T-helper 22 cell (primary cell): ENCODE data around the gene CNDP2.
A peak's percentile ranks its signal among the peaks of the same experiment; 100 is the strongest.

Experiments used
- DNase-seq: peaks from one replicate; pipeline ENCODE4 v3.0.0-alpha.2; 2020; ENCODE audit warnings: low read depth

CNDP2 gene

GRCh38 chr18:74473976-74474640 lies 22.1 kb upstream of the CNDP2 start:
- no peak for DNase-seq

DNA sequence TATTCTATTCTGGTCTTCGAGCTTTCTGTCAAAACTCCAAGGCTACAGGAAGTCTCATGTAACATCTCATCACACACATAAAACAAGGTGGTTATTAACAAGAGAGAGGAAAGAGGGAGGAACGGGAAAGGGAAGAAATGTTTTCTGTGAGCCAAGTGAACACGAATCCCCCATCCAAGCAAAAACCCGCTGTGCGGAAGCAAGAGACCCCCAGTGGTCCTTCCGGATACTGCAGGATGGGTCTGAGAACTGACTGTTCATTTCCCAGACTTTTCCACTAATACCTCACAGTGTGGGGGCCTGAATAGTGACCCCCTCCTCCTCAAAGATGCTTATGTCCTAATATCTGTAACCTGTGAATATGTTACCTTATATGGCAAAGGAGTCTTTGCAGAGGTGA lies 20.0 kb upstream of the CNDP2 start:
- DNase-seq = no peak

DNA sequence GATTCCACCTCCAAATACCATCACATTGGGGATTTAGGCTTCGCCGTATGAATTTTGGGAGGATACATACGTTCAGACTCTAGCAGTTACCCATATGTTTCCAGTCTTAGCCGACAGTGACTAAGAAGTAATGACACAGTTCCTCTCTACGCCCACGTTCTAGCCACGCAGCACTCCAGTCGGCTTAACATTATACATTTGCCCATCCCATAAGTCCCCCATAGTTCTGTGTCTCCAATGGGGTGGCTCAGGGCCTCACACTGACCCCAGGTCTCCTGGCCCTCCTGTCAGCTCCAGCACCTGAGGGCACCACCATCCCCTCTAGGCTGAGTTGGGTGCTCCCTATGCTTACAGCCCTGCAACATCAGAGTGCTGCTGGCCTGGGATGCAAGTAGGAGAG lies 18.4 kb upstream of the CNDP2 start:
- DNase-seq = no peak

- DNase-seq = no peak
Observed at GRCh38 chr18:74478316-74478715, 17.8 kb upstream of the CNDP2 start.

DNA sequence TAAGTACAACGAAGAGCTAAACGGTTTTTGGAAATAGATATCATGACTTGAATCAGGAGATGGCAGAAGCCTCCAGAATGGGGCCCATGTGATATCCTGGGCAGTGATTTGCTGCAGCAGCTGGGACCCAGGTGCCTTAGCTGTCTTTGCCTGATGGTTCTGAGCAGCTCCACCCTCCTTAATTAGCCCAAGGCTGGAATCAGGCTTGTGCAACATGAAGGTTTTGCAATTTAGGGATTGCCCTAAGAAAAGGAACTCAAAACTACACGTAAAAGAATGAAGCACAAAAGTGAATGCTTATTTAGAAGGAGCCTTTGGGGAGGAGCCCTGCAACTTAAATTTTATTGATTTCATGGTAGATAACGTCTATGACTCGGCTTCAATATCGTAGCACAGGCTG lies 17.3 kb upstream of the CNDP2 start:
- no peak for DNase-seq

GRCh38 chr18:74479486-74480148 lies 16.5 kb upstream of the CNDP2 start:
- DNase-seq = no peak

- no peak for DNase-seq
Observed at GRCh38 chr18:74480149-74480651, 16.0 kb upstream of the CNDP2 start.

GRCh38 chr18:74482697-74483096 lies 13.5 kb upstream of the CNDP2 start:
- no peak for DNase-seq

GRCh38 chr18:74486119-74486849 lies 9.9 kb upstream of the CNDP2 start:
- DNase-seq = no peak

DNA sequence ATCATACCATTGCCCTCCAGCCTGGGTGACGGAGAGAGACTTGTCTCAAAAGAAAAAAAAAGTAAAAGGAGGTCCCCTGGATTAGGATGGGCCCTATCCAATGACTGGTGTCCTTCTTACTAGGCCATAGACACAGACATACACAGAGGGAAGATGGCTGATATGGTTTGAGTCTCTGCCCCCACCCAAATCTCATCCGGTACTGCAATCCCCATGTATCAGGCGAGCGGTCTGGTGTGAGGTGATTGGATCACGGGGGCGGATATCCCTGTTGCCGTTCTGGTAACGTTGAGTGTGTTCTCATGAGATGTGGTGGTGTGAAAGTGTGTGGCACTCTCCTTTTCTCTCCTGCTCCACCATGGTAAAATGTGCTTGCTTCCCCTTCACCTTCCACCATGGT lies 7.8 kb upstream of the CNDP2 start:
- DNase-seq = no peak

GRCh38 chr18:74488864-74489263 lies 7.3 kb upstream of the CNDP2 start:
- DNase-seq = no peak

DNA sequence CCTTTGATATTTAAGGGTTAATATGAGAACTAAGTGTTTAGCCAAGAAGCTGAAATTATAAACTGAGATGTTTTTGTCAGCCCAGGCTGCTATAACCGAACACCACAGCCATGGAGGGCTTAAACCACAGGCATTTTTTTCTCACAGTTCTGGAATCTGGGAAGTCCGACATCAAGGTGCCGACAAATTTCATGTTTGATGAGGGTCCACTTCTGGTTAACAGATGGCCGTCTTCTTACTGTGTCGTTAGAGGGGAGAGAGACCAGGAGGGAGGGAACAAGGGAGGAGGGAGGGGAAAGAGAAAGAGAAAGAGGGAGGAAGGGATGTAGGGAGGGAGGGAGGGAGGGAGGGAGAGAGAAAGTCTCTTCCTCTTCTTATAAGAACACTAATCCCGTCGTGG lies 6.5 kb upstream of the CNDP2 start:
- DNase-seq = no peak

DNA sequence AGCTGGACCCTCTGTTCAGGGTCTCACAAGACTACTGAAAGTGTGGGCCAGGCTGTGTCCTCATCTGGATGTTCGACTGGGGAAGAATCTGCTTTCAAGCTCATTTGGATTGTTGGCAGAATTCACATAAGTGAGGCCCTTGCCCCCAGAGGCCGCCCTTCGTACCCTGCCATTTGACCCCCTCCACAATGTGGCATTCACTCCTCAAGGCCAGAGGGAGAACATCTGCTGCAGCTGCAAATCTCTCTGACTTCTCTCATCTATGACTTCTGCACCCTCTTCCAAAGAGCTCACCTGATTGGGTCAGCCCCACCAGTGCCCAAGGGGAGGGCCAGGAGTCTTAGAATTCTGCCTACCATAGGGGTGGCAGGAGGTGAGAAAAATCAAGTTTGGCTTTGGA lies 3.9 kb upstream of the CNDP2 start:
- DNase-seq = no peak

DNA sequence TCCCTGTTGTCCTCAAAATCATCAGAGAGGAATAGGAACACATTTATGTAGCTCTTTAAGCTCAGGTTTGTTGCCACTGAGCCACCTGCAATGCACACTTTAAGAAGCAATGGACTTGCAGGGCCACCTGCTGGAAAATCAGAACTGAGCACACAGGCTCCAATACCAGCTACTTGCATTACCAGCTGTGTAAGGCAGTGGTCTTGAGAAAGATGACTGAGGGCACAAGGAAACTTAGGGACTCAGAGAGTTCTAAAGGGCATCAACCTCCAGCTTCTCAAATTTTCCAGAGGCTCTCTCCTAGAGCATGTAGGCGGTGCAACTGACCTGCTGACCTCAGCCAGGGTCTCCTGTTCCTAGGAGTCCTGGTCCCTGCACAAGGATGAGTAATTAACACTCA lies 2.5 kb upstream of the CNDP2 start:
- DNase-seq = peak; percentile 38

GRCh38 chr18:74494514-74494913 lies 1.6 kb upstream of the CNDP2 start:
- DNase-seq = no peak

DNA sequence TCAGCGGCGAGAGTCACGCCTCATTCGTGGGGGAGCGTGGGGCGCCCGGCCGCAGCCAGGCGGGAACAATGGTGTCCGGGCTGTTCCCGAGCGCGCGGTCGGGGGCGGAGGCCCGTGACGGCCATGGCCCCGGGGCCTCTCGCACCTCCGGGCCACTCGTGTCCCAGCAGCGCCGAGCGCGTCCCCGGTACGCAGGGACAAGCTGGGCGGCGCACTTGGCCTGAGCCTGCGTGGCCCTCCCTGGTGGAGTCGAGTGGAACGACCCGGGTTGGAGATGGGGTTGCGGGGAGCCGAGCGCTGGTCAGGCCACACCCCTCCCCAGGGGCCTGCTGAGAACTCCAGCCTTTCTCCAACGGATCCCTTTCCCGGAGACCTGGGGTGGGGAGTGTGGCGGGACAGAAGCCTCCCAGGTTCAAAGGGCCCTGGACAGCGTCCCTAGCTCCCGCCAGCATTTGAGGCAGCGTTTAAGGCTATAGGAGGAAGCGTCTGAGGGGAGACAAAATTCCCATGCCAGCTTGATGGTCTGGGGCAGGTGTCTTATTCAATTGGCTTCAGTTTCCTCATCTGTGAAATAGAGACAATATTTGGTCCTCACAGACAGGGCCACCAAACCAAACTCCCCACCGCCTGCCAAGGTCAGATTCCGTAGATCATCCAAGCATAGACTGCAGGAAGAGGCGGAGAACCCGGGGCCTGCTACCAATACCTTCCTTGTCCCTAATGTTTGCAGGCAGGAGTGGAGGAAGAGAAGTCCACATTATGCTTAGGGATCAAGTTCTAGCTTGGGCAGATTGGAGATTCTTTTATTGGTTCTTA lies 553 bp downstream of the CNDP2 start:
- no peak for DNase-seq

DNA sequence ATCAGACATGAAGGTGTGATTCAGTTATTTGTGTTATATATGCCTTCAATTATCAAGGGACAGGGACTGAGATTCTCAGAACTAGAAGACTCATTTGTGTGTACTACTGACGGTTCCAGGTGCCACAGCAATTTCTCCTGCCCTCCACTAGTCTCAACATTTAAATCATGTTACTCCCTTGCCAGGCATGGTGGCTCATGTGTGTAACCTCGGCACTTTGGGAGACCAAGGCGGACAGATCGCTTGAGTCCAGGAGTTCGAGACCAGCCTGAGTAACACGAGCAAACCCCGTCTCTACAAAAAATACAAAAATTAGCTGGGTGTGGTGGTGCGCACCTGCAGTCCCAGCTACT lies 1.1 kb downstream of the CNDP2 start:
- DNase-seq = no peak

GRCh38 chr18:74497778-74498177 lies 1.6 kb downstream of the CNDP2 start:
- DNase-seq = no peak

- peak; percentile 65 for DNase-seq
Observed at GRCh38 chr18:74498712-74499627, 2.8 kb downstream of the CNDP2 start.

- peak; percentile 23 for DNase-seq
Observed at GRCh38 chr18:74499633-74500032, 3.5 kb downstream of the CNDP2 start.

- no peak for DNase-seq
Observed at GRCh38 chr18:74500372-74500771, 4.2 kb downstream of the CNDP2 start.
